ENCODE data around the gene INSL3.
A peak's percentile ranks its signal among the peaks of the same experiment; 100 is the strongest.

The INSL3 gene

DNA sequence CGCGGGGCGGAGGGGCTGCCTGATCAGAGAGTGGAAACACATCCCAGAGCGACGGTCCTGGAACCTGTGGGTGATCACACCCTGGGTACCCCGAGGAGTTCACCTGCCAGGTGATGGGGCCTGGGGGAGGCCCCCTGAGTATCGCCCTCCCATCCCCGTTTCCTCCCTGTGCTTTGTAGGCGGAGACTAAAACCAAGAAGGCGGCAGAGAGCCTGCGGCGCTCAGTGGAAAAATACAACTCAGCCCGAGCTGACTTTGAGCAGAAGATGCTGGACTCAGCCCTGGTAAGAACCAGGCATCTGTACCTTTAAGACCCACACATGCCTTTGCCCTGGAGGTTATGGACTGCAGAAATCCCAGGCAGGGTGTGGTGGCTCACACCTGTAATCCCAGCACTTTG is 50.7 kb downstream of the INSL3 start:
- TF ChIP-seq, protein P1, sequence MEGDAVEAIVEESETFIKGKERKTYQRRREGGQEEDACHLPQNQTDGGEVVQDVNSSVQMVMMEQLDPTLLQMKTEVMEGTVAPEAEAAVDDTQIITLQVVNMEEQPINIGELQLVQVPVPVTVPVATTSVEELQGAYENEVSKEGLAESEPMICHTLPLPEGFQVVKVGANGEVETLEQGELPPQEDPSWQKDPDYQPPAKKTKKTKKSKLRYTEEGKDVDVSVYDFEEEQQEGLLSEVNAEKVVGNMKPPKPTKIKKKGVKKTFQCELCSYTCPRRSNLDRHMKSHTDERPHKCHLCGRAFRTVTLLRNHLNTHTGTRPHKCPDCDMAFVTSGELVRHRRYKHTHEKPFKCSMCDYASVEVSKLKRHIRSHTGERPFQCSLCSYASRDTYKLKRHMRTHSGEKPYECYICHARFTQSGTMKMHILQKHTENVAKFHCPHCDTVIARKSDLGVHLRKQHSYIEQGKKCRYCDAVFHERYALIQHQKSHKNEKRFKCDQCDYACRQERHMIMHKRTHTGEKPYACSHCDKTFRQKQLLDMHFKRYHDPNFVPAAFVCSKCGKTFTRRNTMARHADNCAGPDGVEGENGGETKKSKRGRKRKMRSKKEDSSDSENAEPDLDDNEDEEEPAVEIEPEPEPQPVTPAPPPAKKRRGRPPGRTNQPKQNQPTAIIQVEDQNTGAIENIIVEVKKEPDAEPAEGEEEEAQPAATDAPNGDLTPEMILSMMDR (IDR thresholded peaks at IDR 0.05; ENCODE audit: insufficient read depth, low read depth, low read length, missing control alignments) = no peak
- DNase-seq (ENCODE audit: low read depth) = no peak

DNA sequence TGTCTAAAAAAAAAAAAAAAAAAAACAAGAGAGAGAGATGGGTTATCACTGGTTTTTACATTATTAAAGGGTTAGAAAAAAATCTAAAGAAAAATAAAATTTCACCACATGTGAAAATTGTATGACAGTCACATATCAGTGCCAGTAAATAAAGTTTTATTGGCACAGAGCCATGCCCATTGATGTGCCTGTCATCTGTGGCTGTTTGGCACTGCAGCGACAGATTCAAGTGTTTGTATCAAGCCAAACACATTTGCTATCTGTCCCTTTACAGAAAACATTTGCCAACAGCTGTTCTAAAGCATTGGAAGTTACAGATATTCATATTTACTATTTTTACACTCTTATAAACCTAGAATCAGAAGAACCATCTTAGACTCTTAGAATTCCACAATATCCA is 53.8 kb downstream of the INSL3 start:
- TF ChIP-seq, protein P1 (IDR thresholded peaks at IDR 0.05; ENCODE audit: insufficient read depth, low read depth, low read length, missing control alignments) = no peak
- no peak overlapping the region for H3K4me3 ChIP-seq (ENCODE audit: low read length)
- DNase-seq (ENCODE audit: low read depth) = no peak

More for the DNA sequence above, 50.7 kb downstream of the INSL3 start:
- no peak overlapping the region for H3K4me3 ChIP-seq (ENCODE audit: low read length)

DNA sequence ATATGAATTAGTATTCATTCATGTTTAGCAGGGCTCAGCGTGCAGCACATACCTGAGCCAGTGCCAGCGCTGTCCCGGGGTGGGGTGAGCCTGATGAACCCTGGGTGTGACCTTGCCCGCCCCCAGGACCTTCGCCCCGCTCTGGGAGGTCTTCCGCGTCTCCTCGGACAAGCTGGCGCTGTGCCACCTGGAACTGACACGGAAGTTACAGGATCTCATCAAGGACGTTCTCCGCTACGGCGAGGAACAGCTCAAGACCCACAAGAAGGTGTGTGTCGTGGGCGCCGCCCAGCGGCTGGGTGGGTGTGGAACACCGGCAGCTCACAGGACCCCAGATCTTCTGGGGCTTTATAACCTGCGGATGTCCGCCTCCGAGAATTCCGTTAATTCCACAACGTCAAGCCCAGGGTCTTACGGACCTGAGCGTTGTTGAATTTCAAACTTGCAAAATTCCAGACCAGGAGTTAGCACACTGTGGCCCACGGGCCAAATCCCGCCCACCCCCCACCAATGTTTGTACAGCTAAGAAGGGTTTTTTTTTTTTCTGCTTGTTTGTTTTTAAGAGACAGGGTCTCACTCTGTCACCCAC is 54.7 kb downstream of the INSL3 start:
- TF ChIP-seq, protein P1 (IDR thresholded peaks at IDR 0.05; ENCODE audit: insufficient read depth, low read depth, low read length, missing control alignments) = peak; percentile 94
- DNase-seq (ENCODE audit: low read depth) = peak; percentile 84
- H3K4me3 ChIP-seq (ENCODE audit: low read length) = no peak overlapping the region

Measured in epithelial cell of esophagus (primary cell).